ENCODE data around the gene TSPAN18.

Gene TSPAN18

GRCh38 chr11:44964526-44965209, 237.9 kb downstream of the TSPAN18 start:
- no peak overlapping the region for H3K4me3 ChIP-seq (ENCODE audit: low read length)
- 0 out of 2 replicates have a peak, but pooled peaks cover 2% of the 10 kb centered on the region for H3K27me3 ChIP-seq (ENCODE audit: low read depth, low read length)
- H2AFZ ChIP-seq (ENCODE audit: low read depth, low read length), result no peak overlapping the region
- H3K9ac ChIP-seq (ENCODE audit: low read length), result no peak overlapping the region
- no peaks in the 10 kb centered on the region for H4K20me1 ChIP-seq (ENCODE audit: insufficient read depth, low read length)
- no peaks in the 10 kb centered on the region for H3K36me3 ChIP-seq (replicated peaks; ENCODE audit: low read depth, low read length)
- no peaks in the 10 kb centered on the region for H3K9me3 ChIP-seq (ENCODE audit: insufficient read depth, low read length)
- no peak overlapping the region for H3K27ac ChIP-seq (ENCODE audit: low read length)
- no peak for TF ChIP-seq EZH2phosphoT487 (IDR thresholded peaks at IDR 0.05; ENCODE audit: low read depth)
- no peak for TF ChIP-seq CTCF (IDR thresholded peaks at IDR 0.05; ENCODE audit: low read depth, low read length)
- H3K4me2 ChIP-seq (ENCODE audit: low read length), result no peak overlapping the region
- H3K79me2 ChIP-seq (ENCODE audit: low read length), result no peaks in the 10 kb centered on the region
- H3K4me1 ChIP-seq (ENCODE audit: low read length), result no peaks in the 10 kb centered on the region

- Histone ChIP-seq H4K20me1 (ENCODE audit: insufficient read depth, low read length) (no peaks in the 10 kb centered on the region), H3K27me3 (ENCODE audit: low read depth, low read length) (0 out of 2 replicates have a peak, but pooled peaks cover 2% of the 10 kb centered on the region), H3K9me3 (ENCODE audit: insufficient read depth, low read length) (no peaks in the 10 kb centered on the region), H3K4me2 (ENCODE audit: low read length) (no peak overlapping the region), H2AFZ (ENCODE audit: low read depth, low read length) (no peak overlapping the region), H3K27ac (ENCODE audit: low read length) (no peak overlapping the region), H3K4me1 (ENCODE audit: low read length) (no peaks in the 10 kb centered on the region), H3K79me2 (ENCODE audit: low read length) (no peaks in the 10 kb centered on the region), H3K36me3 (replicated peaks; ENCODE audit: low read depth, low read length) (no peaks in the 10 kb centered on the region), H3K4me3 (ENCODE audit: low read length) (no peak overlapping the region), H3K9ac (ENCODE audit: low read length) (no peak overlapping the region)
- TF ChIP-seq EZH2phosphoT487 (IDR thresholded peaks at IDR 0.05; ENCODE audit: low read depth), result no peak
- TF ChIP-seq CTCF (IDR thresholded peaks at IDR 0.05; ENCODE audit: low read depth, low read length), result no peak
Measured at GRCh38 chr11:44966694-44967093, 239.9 kb downstream of the TSPAN18 start.

- no peaks in the 10 kb centered on the region for H4K20me1 ChIP-seq (ENCODE audit: insufficient read depth, low read length)
- H3K4me1 ChIP-seq (ENCODE audit: low read length), result no peaks in the 10 kb centered on the region
- no peak overlapping the region for H3K27ac ChIP-seq (ENCODE audit: low read length)
- H3K9me3 ChIP-seq (ENCODE audit: insufficient read depth, low read length), result no peaks in the 10 kb centered on the region
- no peaks in the 10 kb centered on the region for H3K36me3 ChIP-seq (replicated peaks; ENCODE audit: low read depth, low read length)
- no peaks in the 10 kb centered on the region for H3K79me2 ChIP-seq (ENCODE audit: low read length)
- H3K4me2 ChIP-seq (ENCODE audit: low read length), result no peak overlapping the region
- no peak overlapping the region for H2AFZ ChIP-seq (ENCODE audit: low read depth, low read length)
- TF ChIP-seq EZH2phosphoT487 (IDR thresholded peaks at IDR 0.05; ENCODE audit: low read depth), result no peak
- no peak for TF ChIP-seq CTCF (IDR thresholded peaks at IDR 0.05; ENCODE audit: low read depth, low read length)
- no peak overlapping the region for H3K4me3 ChIP-seq (ENCODE audit: low read length)
- no peak overlapping the region for H3K9ac ChIP-seq (ENCODE audit: low read length)
- H3K27me3 ChIP-seq (ENCODE audit: low read depth, low read length), result 0 out of 2 replicates have a peak, but pooled peaks cover 2% of the 10 kb centered on the region
Measured at GRCh38 chr11:44967930-44968496, 241.3 kb downstream of the TSPAN18 start.

GRCh38 chr11:44968510-44968909, 241.7 kb downstream of the TSPAN18 start:
- Histone ChIP-seq H3K27me3 (ENCODE audit: low read depth, low read length) (0 out of 2 replicates have a peak, but pooled peaks cover 2% of the 10 kb centered on the region), H3K27ac (ENCODE audit: low read length) (no peak overlapping the region), H3K4me1 (ENCODE audit: low read length) (no peaks in the 10 kb centered on the region), H3K4me2 (ENCODE audit: low read length) (no peak overlapping the region), H3K36me3 (replicated peaks; ENCODE audit: low read depth, low read length) (no peaks in the 10 kb centered on the region), H3K9me3 (ENCODE audit: insufficient read depth, low read length) (no peaks in the 10 kb centered on the region), H3K9ac (ENCODE audit: low read length) (no peak overlapping the region), H2AFZ (ENCODE audit: low read depth, low read length) (no peak overlapping the region), H3K4me3 (ENCODE audit: low read length) (no peak overlapping the region), H3K79me2 (ENCODE audit: low read length) (no peaks in the 10 kb centered on the region), H4K20me1 (ENCODE audit: insufficient read depth, low read length) (no peaks in the 10 kb centered on the region)
- TF ChIP-seq CTCF (IDR thresholded peaks at IDR 0.05; ENCODE audit: low read depth, low read length) (no peak), EZH2phosphoT487 (IDR thresholded peaks at IDR 0.05; ENCODE audit: low read depth) (no peak)

All from OCI-LY3 (cell line).